ENCODE measurements around the gene SLC9C2.

DNA sequence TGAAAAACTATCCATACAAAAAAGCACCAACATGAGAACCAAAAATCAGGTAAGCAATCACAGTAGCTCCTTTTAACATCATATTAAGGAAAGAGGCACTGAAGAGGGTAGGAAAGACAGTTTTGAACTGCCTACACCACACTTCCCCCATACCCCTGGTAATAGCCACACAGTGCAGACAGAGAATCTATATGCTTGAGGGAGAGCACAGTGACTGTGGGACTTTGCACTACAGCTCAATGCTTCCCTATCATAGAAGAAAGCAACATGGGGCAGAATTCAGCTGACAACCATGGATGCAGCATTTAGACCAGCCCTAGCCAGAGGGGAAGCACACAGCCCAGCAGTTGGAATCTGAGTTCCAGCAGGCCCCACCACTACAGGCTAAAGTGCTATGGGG lies 24.4 kb upstream of the SLC9C2 start:
- TF ChIP-seq, protein P1, sequence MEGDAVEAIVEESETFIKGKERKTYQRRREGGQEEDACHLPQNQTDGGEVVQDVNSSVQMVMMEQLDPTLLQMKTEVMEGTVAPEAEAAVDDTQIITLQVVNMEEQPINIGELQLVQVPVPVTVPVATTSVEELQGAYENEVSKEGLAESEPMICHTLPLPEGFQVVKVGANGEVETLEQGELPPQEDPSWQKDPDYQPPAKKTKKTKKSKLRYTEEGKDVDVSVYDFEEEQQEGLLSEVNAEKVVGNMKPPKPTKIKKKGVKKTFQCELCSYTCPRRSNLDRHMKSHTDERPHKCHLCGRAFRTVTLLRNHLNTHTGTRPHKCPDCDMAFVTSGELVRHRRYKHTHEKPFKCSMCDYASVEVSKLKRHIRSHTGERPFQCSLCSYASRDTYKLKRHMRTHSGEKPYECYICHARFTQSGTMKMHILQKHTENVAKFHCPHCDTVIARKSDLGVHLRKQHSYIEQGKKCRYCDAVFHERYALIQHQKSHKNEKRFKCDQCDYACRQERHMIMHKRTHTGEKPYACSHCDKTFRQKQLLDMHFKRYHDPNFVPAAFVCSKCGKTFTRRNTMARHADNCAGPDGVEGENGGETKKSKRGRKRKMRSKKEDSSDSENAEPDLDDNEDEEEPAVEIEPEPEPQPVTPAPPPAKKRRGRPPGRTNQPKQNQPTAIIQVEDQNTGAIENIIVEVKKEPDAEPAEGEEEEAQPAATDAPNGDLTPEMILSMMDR (IDR thresholded peaks at IDR 0.05) = no peak
- no peak for TF ChIP-seq POLR2AphosphoS5 (IDR thresholded peaks at IDR 0.05)
